ENCODE results near the gene EDDM3A. TPM values are rescaled to one million over a fixed set of nuclear protein-coding genes. Genes with fewer than 3 reads are reported as not detected.

Gene EDDM3A
- total and polyA plus RNA-seq, 2 of the 4 experiments (the other 2 are of a cell fraction) = not detected

- dilution Hi-C loops (cut with HindIII; ENCODE audit: low sequenced_read_pairs, unreplicated experiment) (no loop called here), intact Hi-C loops (cut with micrococcal nuclease) (no loop called here), in situ Hi-C loops (cut with MboI; ENCODE audit: low sequenced_read_pairs) (no loop called here)
- Histone ChIP-seq H4K8ac (ENCODE audit: low read depth in 2 of 2, low read length in 2 of 2) (no peak overlapping the region), H3K4ac (ENCODE audit: low read depth, low read length) (no peak overlapping the region), H3K27ac (ENCODE audit: insufficient read depth, low read length) (no peak overlapping the region), H2BK120ac (ENCODE audit: low read depth, low read length) (no peak overlapping the region), H3K36me3 (ENCODE audit: control insufficient read depth, insufficient read depth, low read length) (no peaks in the 10 kb centered on the region), H3K56ac (ENCODE audit: extremely low read depth, insufficient read depth, low read length) (no peak overlapping the region), H2AK5ac (ENCODE audit: low read depth, low read length) (no peak overlapping the region), H2BK15ac (ENCODE audit: low read depth, low read length) (no peak overlapping the region), H4K91ac (ENCODE audit: insufficient read depth, low read depth, low read length) (no peak overlapping the region), H3K14ac (replicated peaks; ENCODE audit: low read depth, low read length) (no peak overlapping the region), H2AFZ (replicated peaks; ENCODE audit: low read length, poor library complexity) (no peak overlapping the region), H3K27me3 (ENCODE audit: control insufficient read depth, insufficient read depth, low read length) (no peaks in the 10 kb centered on the region), H4K5ac (ENCODE audit: low read depth, low read length) (no peak overlapping the region), H3K4me3 (ENCODE audit: insufficient read depth, low read depth, low read length) (no peak overlapping the region), H2BK20ac (ENCODE audit: low read depth, low read length) (no peak overlapping the region), H2AK9ac (replicated peaks; ENCODE audit: low read depth, low read length, poor library complexity) (no peak overlapping the region), H2BK5ac (ENCODE audit: low read depth, low read length, poor library complexity, severe bottlenecking) (no peak overlapping the region), H3K9me3 (ENCODE audit: control insufficient read depth, insufficient read depth, low read length) (no peaks in the 10 kb centered on the region), H3K9me1 (ENCODE audit: insufficient read depth, low read length) (no peaks in the 10 kb centered on the region), H3K4me2 (ENCODE audit: low read depth, low read length) (no peak overlapping the region), H3K4me1 (ENCODE audit: control insufficient read depth, insufficient read depth, low read length) (no peaks in the 10 kb centered on the region), H3K18ac (ENCODE audit: low read depth, low read length) (no peak overlapping the region), H3K23ac (ENCODE audit: low read depth, low read length) (no peak overlapping the region), H4K20me1 (ENCODE audit: insufficient read depth, low read length) (no peaks in the 10 kb centered on the region), H3K9ac (ENCODE audit: low read depth, low read length) (no peak overlapping the region), H3K79me1 (ENCODE audit: low read depth in 1 of 2, low read length in 2 of 2) (no peaks in the 10 kb centered on the region)
- ChIA-PET CTCF (no interaction called here), POLR2A (ENCODE audit: unreplicated experiment) (no interaction called here)
- no peak for ATAC-seq (ENCODE audit: low read depth)
- WGBS, 2 experiments (ENCODE audit: extremely low coverage in 2 of 2, insufficient read length in 1 of 2) = 20% methylated on average over 1 of the region's 3 CpGs; no CpG with 5 or more reads in 1 of the 2 experiments
- BruUV-seq (replicated peaks) = no TSS peak
- TF ChIP-seq MAZ (IDR thresholded peaks at IDR 0.05; ENCODE audit: borderline replicate concordance, low read depth, low read length) (no peak), RFX5 (IDR thresholded peaks at IDR 0.05; ENCODE audit: low read depth, low read length) (no peak), CHD1 (IDR thresholded peaks at IDR 0.05; ENCODE audit: low read depth, low read length) (no peak), FOS (IDR thresholded peaks at IDR 0.05; ENCODE audit: low read depth, low read length) (no peak), SMC3 (IDR thresholded peaks at IDR 0.05; ENCODE audit: low read depth, low read length) (no peak), RAD21 (IDR thresholded peaks at IDR 0.05; ENCODE audit: low read length) (no peak), BHLHE40 (IDR thresholded peaks at IDR 0.05; ENCODE audit: low read depth, low read length) (no peak), CTCF (conservative IDR thresholded peaks at IDR 0.05; ENCODE audit: low read depth, low read length) (no peak), RCOR1 (IDR thresholded peaks at IDR 0.05; ENCODE audit: insufficient replicate concordance, low read length) (no peak), NFE2L2 (IDR thresholded peaks at IDR 0.05; ENCODE audit: low read depth, low read length) (no peak), MAFK (IDR thresholded peaks at IDR 0.05; ENCODE audit: low read depth, low read length) (no peak), POLR2A (IDR thresholded peaks at IDR 0.05; ENCODE audit: low read depth, low read length) (no peak), MXI1 (IDR thresholded peaks at IDR 0.05; ENCODE audit: borderline replicate concordance, low read depth, low read length) (no peak), CEBPB (IDR thresholded peaks at IDR 0.05; ENCODE audit: low read depth, low read length) (no peak)
- TF ChIP-seq, protein P1, sequence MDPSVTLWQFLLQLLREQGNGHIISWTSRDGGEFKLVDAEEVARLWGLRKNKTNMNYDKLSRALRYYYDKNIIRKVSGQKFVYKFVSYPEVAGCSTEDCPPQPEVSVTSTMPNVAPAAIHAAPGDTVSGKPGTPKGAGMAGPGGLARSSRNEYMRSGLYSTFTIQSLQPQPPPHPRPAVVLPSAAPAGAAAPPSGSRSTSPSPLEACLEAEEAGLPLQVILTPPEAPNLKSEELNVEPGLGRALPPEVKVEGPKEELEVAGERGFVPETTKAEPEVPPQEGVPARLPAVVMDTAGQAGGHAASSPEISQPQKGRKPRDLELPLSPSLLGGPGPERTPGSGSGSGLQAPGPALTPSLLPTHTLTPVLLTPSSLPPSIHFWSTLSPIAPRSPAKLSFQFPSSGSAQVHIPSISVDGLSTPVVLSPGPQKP (IDR thresholded peaks at IDR 0.05; ENCODE audit: borderline replicate concordance, low read depth, low read length) = no peak
- TF ChIP-seq, protein P2, sequence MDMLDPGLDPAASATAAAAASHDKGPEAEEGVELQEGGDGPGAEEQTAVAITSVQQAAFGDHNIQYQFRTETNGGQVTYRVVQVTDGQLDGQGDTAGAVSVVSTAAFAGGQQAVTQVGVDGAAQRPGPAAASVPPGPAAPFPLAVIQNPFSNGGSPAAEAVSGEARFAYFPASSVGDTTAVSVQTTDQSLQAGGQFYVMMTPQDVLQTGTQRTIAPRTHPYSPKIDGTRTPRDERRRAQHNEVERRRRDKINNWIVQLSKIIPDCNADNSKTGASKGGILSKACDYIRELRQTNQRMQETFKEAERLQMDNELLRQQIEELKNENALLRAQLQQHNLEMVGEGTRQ (IDR thresholded peaks at IDR 0.05; ENCODE audit: low read depth, low read length) = no peak
- no peak for DNase-seq
Measured at GRCh38 chr14:20769421-20769820, 23.7 kb downstream of the EDDM3A start.

Measured in IMR-90 (cell line).